HCT116 (cell line): ENCODE results near the gene TNFSF9.

Source experiments
- EGR1 ChIP-seq: IDR thresholded peaks from 2 replicates; pipeline ENCODE4 v1.6.1; 2012; ENCODE audit warnings: low read depth
- EZH2 ChIP-seq: fragments of 200-600 bp; sonication (generic); IDR thresholded peaks from 2 replicates; pipeline ENCODE4 v1.6.1; 2017; ENCODE audit warnings: antibody characterized with exemption, mixed run types
- POLR2A ChIP-seq: IDR thresholded peaks from 2 replicates; pipeline ENCODE4 v1.7.0; 2011; ENCODE audit warnings: borderline replicate concordance; ENCODE audit not compliant: insufficient read depth, insufficient read length; ENCODE audit errors: extremely low read depth
- POLR2AphosphoS5 ChIP-seq: IDR thresholded peaks from 2 replicates; pipeline ENCODE4 v1.6.1; 2011; ENCODE audit warnings: mild to moderate bottlenecking, low read depth, low read length, moderate library complexity
- SRF ChIP-seq: IDR thresholded peaks from 2 replicates; pipeline ENCODE4 v1.6.1; 2012; ENCODE audit warnings: low read depth
- TF ChIP-seq, protein P1 (sequence below), 3 experiments: fragments of 200-600 bp in 1 of 3; sonication (generic) in 1 of 3; IDR thresholded peaks in 2 of 3; conservative IDR thresholded peaks in 1 of 3; 2 replicates each; pipeline ENCODE4 v1.5.1; 2012 to 2017; ENCODE audit warnings: low read depth in 2 of 3, low read length in 2 of 3, antibody characterized with exemption in 1 of 3, borderline replicate concordance in 1 of 3, control low read depth in 1 of 3, mild to moderate bottlenecking in 1 of 3, mixed read lengths in 1 of 3, mixed run types in 1 of 3, moderate library complexity in 1 of 3; ENCODE audit not compliant: insufficient read depth in 1 of 3

DNA sequence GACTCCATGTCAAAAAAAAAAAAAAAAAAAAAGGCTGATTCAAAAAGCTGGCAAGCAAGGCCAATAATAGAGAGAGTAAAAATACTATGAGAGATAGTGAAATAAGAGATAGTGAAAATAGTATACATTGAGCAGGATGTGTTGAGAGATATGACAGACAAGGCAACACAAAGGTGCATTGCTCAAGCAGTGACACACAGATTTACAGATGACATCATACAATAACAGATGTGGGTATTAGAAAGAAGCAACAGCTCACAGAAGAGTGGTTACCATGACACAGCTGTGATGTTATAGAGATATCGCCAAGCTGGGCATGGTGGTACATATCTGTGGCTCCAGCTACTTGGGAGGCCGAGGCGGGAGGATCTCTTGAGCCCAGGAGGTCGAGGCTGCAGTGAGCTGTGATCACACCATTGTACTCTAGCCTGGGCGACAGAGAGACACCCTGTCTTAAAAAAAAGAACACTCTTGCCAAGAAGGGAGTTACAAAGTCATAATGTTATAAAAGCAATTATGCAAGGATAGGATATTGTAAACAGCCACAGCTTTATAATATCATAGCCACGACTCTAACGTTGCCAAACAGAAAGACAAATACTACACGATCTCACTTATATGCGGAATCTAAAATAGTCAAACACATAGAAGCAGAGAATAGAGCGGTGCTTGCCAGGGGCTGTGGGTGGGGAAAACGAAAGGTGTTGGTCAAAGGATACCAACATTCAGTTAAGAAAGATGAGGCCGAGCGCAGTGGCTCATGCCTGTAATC, 10.3 kb downstream of the TNFSF9 start:
- no peak for TF ChIP-seq POLR2AphosphoS5
- no peak for TF ChIP-seq SRF
- TF ChIP-seq, protein P1, sequence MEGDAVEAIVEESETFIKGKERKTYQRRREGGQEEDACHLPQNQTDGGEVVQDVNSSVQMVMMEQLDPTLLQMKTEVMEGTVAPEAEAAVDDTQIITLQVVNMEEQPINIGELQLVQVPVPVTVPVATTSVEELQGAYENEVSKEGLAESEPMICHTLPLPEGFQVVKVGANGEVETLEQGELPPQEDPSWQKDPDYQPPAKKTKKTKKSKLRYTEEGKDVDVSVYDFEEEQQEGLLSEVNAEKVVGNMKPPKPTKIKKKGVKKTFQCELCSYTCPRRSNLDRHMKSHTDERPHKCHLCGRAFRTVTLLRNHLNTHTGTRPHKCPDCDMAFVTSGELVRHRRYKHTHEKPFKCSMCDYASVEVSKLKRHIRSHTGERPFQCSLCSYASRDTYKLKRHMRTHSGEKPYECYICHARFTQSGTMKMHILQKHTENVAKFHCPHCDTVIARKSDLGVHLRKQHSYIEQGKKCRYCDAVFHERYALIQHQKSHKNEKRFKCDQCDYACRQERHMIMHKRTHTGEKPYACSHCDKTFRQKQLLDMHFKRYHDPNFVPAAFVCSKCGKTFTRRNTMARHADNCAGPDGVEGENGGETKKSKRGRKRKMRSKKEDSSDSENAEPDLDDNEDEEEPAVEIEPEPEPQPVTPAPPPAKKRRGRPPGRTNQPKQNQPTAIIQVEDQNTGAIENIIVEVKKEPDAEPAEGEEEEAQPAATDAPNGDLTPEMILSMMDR (IDR thresholded peaks at IDR 0.05 in 2 of 3, conservative IDR thresholded peaks at IDR 0.05 in 1 of 3; ENCODE audit: borderline replicate concordance in 1 of 3, insufficient read depth in 1 of 3, low read depth in 2 of 3, low read length in 2 of 3): no peak
- TF ChIP-seq POLR2A: no peak
- TF ChIP-seq EGR1: no peak
- TF ChIP-seq EZH2: no peak
